SK-N-MC (cell line): ENCODE results near the gene AP2B1.
"Not testable (repeated sequence)": the region's sequence is repeated elsewhere in the genome, so short reads cannot be mapped to it uniquely, and the experiment has no call there.

Experiments used
- DNase-seq: peaks from one replicate; pipeline ENCODE4 v3.0.0-alpha.2; 2011; ENCODE audit warnings: low read depth, low spot score
- H3K27ac ChIP-seq: fragments of 200-600 bp; sonication (generic); 2 replicates; pipeline ENCODE4 v1.5.1; 2016; ENCODE audit warnings: mixed run types
- H3K36me3 ChIP-seq: fragments of 200-600 bp; sonication (generic); 2 replicates; pipeline ENCODE4 v1.6.1; 2017; ENCODE audit warnings: antibody characterized with exemption, low read length, mixed read lengths; ENCODE audit not compliant: insufficient read depth
- H3K4me3 ChIP-seq: fragments of 200-600 bp; sonication (generic); 2 replicates; pipeline ENCODE4 v1.5.1; 2016
- H3K9ac ChIP-seq: fragments of 200-600 bp; sonication (generic); 2 replicates; pipeline ENCODE4 v1.8.0; 2017; ENCODE audit warnings: mixed run types, mixed read lengths; ENCODE audit not compliant: insufficient read length
- H3K9me3 ChIP-seq: fragments of 200-600 bp; sonication (generic); 2 replicates; pipeline ENCODE4 v1.6.1; 2017; ENCODE audit warnings: low read depth, mild to moderate bottlenecking, antibody characterized with exemption, low read length, moderate library complexity, mixed read lengths
- EZH2 ChIP-seq: fragments of 200-600 bp; sonication (generic); IDR thresholded peaks from one replicate; pipeline ENCODE4 v1.6.1; 2017; ENCODE audit warnings: antibody characterized with exemption
- FOXP2 ChIP-seq: optimal IDR thresholded peaks from 2 replicates; pipeline ENCODE3; 2011; ENCODE audit warnings: mild to moderate bottlenecking, moderate library complexity; ENCODE audit not compliant: insufficient read depth; ENCODE audit errors: extremely low read length, control extremely low read depth
- POLR2AphosphoS5 ChIP-seq: IDR thresholded peaks from 2 replicates; pipeline ENCODE4 v1.6.1; 2012; ENCODE audit warnings: mild to moderate bottlenecking, low read depth, low read length, borderline replicate concordance

The AP2B1 gene

DNA sequence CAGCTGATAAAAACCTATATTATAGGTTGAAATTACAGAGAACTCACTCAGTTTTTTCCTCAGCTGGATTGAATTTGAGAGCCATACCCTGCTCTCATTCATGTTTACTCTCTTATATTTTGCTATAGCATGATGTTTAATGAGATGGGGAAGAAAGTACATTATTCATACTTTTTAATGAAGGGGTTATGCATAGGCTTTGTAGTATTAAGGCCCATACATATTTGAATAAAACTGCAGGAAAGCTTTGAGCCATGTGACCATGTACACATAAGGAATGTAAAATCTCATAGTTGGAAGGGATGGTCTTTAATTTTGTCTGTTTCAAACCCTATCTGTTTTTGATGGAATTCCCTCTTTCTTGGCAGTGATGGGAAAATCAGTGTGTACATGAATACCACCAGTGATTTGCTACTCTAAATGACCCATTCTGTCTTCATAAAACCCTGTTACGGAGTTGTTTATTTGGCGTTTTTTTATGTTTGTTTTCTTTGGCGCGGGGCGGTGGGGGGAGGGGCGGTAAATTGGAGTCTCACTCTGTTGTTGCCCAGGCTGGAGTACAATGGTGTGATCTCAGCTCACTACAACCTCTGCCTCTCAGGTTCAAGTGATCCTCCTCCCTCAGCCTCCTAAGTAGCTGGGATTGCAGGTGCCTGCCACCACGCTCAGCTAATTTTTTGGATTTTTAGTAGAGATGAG is 105.5 kb downstream of the AP2B1 start:
- no peak overlapping the region for H3K9ac ChIP-seq
- TF ChIP-seq POLR2AphosphoS5 (no peak), EZH2 (no peak)
- H3K27ac ChIP-seq: no peak overlapping the region
- no peaks in the 10 kb centered on the region for H3K9me3 ChIP-seq
- no peak overlapping the region for H3K4me3 ChIP-seq
- H3K36me3 ChIP-seq: peaks cover 46% of the 10 kb centered on the region
- DNase-seq: no peak

DNA sequence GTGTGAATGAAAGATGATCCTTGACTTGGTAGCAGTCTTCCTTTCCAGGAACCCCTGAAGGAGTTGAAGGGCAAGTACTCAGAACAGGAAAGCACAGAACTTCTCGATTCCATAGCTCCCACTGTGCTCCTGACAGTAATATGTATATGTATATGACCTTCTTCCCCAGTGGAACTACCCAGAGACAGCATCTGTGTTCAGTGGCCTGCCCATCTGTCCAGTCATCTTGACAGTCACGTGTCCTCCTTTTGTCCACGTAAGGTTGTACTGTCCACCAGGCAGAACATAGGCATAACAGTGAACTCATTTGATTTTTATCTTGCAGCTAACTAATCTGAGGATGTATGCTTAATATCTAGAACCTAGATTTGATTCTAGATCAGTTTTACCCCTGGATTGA is 106.5 kb downstream of the AP2B1 start:
- Histone ChIP-seq H3K4me3 (no peak overlapping the region), H3K27ac (no peak overlapping the region), H3K36me3 (peaks cover 40% of the 10 kb centered on the region), H3K9ac (no peak overlapping the region), H3K9me3 (no peaks in the 10 kb centered on the region)
- TF ChIP-seq EZH2: no peak
- no peak for TF ChIP-seq POLR2AphosphoS5
- no peak for TF ChIP-seq FOXP2
- DNase-seq: no peak

GRCh38 chr17:35694906-35695305 is 107.8 kb downstream of the AP2B1 start:
- Histone ChIP-seq H3K9ac (no peak overlapping the region), H3K36me3 (peaks cover 43% of the 10 kb centered on the region), H3K9me3 (no peaks in the 10 kb centered on the region), H3K27ac (no peak overlapping the region), H3K4me3 (no peak overlapping the region)
- DNase-seq: no peak
- TF ChIP-seq FOXP2 (no peak), POLR2AphosphoS5 (no peak), EZH2 (no peak)

DNA sequence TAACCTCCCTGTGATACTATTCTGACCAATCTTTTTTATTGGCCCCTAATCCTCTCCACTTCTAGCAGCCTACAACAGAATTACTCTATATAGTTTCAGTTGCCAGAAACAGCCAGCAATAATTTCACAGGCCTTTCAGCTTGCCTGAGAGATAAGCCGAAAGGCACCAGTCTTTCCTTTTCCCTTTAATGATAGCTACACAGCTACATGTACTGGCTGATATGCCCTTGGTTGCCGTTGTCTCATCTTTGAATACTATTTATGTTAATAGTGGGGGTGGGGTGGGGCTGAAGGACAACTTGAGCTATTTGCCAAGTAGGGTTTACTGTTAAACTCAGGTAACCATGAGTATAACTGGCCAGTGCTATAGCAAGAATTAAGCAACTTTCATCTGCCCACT is 108.5 kb downstream of the AP2B1 start:
- no peak overlapping the region for H3K4me3 ChIP-seq
- peaks cover 39% of the 10 kb centered on the region for H3K36me3 ChIP-seq
- TF ChIP-seq EZH2 (no peak), FOXP2 (no peak), POLR2AphosphoS5 (no peak)
- no peaks in the 10 kb centered on the region for H3K9me3 ChIP-seq
- DNase-seq: no peak
- no peak overlapping the region for H3K9ac ChIP-seq
- no peak overlapping the region for H3K27ac ChIP-seq

GRCh38 chr17:35698800-35699199 is 111.7 kb downstream of the AP2B1 start:
- no peak overlapping the region for H3K4me3 ChIP-seq
- TF ChIP-seq EZH2: no peak
- TF ChIP-seq POLR2AphosphoS5: no peak
- no peak for TF ChIP-seq FOXP2
- H3K9ac ChIP-seq: no peak overlapping the region
- DNase-seq: no peak
- peaks cover 28% of the 10 kb centered on the region for H3K36me3 ChIP-seq
- H3K9me3 ChIP-seq: no peaks in the 10 kb centered on the region
- no peak overlapping the region for H3K27ac ChIP-seq

DNA sequence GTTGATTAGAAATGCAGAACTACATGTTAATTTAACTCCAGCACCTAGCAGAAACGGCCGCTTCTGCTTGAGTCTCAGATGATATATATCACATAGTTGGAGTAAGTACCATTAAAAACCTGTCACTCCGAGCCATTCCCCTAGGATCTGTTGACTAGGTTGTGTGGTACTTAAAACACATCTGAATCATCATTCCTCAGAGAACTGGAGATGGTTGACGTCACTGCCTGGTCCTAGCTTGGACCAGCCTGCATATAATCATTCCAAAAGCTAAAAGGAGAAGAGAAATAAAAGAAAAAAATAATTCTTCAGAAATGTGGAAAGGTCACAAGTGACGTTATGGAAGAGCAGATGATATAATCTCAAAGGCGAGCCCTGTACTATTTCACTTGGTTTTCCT is 113.0 kb downstream of the AP2B1 start:
- no peaks in the 10 kb centered on the region for H3K9me3 ChIP-seq
- DNase-seq: no peak
- H3K4me3 ChIP-seq: no peak overlapping the region
- H3K9ac ChIP-seq: no peak overlapping the region
- H3K36me3 ChIP-seq: peaks cover 17% of the 10 kb centered on the region
- TF ChIP-seq POLR2AphosphoS5 (no peak), FOXP2 (no peak), EZH2 (no peak)
- H3K27ac ChIP-seq: no peak overlapping the region

GRCh38 chr17:35701491-35701890 is 114.4 kb downstream of the AP2B1 start:
- Histone ChIP-seq H3K9me3 (no peaks in the 10 kb centered on the region), H3K36me3 (peaks cover 10% of the 10 kb centered on the region; the same call in 1 of the 2 replicates), H3K27ac (no peak overlapping the region), H3K9ac (no peak overlapping the region), H3K4me3 (no peak overlapping the region)
- TF ChIP-seq FOXP2 (no peak), POLR2AphosphoS5 (no peak), EZH2 (no peak)
- DNase-seq: no peak

GRCh38 chr17:35703308-35703707 is 116.2 kb downstream of the AP2B1 start:
- DNase-seq, H3K9ac ChIP-seq, H3K27ac ChIP-seq: not testable (repeated sequence)

GRCh38 chr17:35705230-35705629 is 118.1 kb downstream of the AP2B1 start:
- no peak overlapping the region for H3K4me3 ChIP-seq
- no peak overlapping the region for H3K27ac ChIP-seq
- H3K9ac ChIP-seq: no peak overlapping the region
- H3K9me3 ChIP-seq: no peaks in the 10 kb centered on the region
- no peak for DNase-seq
- peaks cover 6% of the 10 kb centered on the region for H3K36me3 ChIP-seq
- TF ChIP-seq FOXP2 (no peak), POLR2AphosphoS5 (no peak), EZH2 (no peak)

More at GRCh38 chr17:35703308-35703707, 116.2 kb downstream of the AP2B1 start:
- H3K9me3 ChIP-seq, H3K36me3 ChIP-seq, H3K4me3 ChIP-seq: not testable (repeated sequence)
